Measurements from ENCODE around the gene ANKIB1.
"Not testable (repeated sequence)": the region's sequence is repeated elsewhere in the genome, so short reads cannot be mapped to it uniquely, and the experiment has no call there.

Gene ANKIB1

GRCh38 chr7:92245487-92246359 lies at the start of gene ANKIB1, which contains the start of gene KRIT1:
TSS of gene ANKIB1 (plus strand) at chr7:92245974. CDS start at chr7:92294979, 49,005 bp downstream.
TSS of gene KRIT1 (minus strand) at chr7:92245914. CDS start at chr7:92242135, 3,779 bp downstream.
- peak; percentile 81 to 82 for DNase-seq

- DNase-seq, result no peak
Observed at GRCh38 chr7:92200791-92201190, 45.0 kb upstream of the ANKIB1 start.

- DNase-seq, result no peak
Observed at GRCh38 chr7:92205987-92206386, 39.8 kb upstream of the ANKIB1 start.

DNA sequence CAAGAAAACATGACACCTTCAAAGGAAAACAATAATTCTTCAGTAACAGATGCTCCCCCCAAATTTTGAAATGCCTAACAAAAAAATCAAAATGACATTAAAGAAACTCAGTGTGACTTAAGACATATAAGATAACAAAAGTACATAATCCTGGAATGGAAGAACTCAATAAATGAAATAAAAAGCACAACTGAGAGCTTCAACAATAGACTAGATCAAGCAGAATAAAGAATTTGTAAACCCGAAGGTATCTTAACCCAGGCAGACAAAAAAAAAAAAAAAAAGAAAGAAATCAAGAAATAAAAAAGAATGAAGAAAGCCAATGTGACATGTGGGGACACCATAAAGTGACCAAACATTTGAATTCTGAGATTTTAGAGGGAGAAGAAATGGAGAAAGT lies 39.1 kb upstream of the ANKIB1 start:
- DNase-seq, result no peak

- DNase-seq, result no peak
Observed at GRCh38 chr7:92221766-92222165, 24.0 kb upstream of the ANKIB1 start.

- no peak for DNase-seq
Observed at GRCh38 chr7:92226981-92227380, 18.8 kb upstream of the ANKIB1 start.

DNA sequence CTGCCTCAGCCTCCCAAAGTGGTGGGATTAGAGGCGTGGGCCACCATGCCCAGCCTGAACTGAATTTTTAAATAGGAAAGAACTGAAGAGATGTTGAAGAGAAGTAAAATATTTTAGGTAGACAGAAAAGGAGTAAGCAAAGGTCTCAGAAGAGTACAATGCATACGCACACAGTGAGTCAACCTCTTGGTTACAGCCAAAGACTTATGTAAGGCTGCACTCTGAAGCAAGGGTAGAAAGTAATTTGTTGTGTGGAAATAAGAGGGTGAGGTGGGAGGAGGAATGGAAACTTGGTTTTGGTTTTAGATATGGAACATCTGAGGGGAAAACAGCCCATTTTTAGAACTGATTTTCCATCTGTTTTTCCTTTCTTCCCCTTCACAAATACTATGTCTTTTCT lies 17.7 kb upstream of the ANKIB1 start:
- DNase-seq, result no peak

DNA sequence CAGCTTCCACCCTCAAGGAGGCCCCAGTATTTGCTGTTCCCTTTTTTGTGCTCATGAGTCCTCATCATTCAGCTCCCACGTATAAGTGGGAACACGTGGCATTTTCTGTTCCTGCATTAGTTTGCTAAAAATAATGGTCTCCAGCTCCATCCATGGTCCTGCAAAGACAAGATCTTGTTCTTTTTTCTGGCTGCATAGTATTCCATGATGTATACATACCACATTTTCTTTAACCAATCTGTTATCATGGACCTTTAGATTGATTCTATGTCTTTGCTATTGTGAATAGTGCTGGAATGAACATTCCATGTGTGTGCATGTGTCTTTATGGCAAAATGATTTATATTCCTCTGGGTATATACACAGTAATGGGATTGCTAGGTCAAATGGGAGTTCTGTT lies 17.0 kb upstream of the ANKIB1 start:
- DNase-seq, result no peak

GRCh38 chr7:92230547-92230946 lies 15.2 kb upstream of the ANKIB1 start:
- no peak for DNase-seq

GRCh38 chr7:92242972-92243371 lies 2.8 kb upstream of the ANKIB1 start:
- no peak for DNase-seq

DNA sequence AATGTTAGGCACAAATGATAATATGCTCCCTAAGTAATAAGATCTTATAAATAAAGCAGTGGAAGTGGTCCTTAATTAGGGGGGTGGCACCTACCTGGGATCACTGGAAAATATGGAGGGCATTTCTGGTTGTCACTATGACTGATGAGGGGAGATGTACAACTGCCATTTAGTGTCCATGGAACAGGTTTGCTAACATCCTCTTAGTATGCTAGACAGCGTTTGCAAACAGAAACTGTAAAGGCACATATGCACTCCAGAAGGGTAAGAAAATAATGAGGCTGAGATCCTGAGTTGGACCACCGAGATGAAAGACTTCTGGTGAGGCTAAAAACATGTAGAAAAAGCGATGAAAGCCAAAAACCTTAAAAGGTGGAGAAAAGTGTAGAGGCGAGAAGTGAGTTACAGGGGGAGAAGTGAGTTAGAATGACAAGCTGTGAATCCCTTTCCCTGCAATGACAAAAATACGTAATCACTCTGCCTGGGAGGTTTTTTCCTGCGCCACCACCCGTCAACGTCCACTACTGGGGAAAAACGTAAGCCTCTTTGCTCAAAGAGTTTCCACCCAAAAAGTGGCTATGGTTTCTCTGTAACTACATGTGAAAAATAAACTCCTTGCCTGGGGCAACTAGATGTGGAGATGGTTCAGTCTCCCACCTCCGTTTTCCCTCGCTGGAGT lies 827 bp upstream of the ANKIB1 start:
- DNase-seq, result peak in 1 of 2 donors; percentile 7

DNA sequence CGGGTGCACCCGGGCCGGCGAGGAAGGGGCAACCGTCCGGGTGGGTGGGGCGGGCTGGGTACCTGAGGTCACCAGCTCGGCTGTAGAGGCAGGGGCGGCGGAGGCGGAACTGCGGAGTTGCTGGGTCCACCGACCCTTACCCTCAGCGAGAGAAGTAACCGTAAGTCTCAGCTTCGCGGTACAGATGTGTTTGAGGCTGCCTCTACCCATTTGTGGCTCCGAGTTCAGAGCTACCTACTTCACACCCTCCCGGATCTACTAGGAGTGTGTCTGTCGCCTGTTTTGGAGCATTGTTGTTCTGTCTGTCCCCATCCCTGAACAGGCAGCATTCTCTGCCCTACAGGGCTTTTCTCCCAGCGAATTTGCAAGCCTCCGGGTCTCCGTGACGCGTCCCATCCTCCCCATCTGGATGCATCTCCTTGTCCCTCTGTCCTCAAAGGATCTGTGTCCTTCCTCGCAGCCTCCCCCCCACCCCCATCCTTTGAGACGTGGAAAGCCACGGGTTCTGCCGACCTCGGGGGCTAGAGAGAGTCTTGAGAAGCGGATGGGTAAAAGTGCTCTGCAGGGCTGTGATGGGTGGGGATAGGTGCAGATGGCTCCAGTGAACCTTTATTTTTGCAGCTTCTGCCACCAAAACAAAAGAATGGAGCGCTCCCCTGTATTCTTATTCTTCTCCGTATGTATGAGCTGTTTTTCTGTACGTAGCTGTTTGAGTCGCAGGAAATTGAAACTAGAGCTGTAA lies 757 bp downstream of the ANKIB1 start:
- peak in 1 of 2 donors; percentile 36 for DNase-seq

DNA sequence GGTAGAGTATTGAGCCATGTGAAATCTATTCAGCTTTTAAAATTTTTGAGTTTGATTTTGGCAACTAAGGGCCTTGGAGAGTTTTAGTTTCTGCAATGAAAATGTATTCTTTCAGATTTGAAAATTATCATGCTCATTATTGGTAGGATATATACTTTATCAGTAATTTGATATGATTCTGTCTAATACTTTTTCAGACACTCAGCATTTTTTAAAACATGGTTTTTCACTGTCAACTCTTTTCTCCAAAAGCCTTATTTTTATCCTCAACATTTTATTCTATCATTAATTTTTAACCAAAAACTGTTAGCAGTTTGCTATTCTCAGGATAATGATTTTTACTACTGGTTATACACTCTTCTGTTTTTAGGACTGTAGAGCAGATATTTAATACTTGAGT lies 4.8 kb downstream of the ANKIB1 start:
- no peak for DNase-seq

- no peak for DNase-seq
Observed at GRCh38 chr7:92251181-92251580, 5.4 kb downstream of the ANKIB1 start.

DNA sequence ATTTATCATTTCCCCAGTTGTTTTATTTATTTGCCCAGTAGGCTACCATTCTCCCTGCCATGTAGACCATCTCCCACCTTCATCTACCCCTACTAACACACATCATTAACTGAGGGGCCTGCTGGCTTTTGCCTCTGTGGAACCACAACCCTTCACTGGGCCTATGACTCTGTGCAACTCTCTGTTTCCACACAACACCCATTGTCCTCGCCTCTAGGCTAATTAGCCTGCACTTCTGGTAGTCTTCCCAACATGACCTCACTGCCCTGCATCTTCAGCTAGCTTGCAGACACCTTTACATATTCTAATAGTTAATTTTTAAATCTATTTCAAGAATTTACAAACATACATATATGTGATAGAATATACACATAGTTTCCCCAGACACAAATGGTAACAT lies 7.5 kb downstream of the ANKIB1 start:
- no peak for DNase-seq

- DNase-seq, result not testable (repeated sequence)
Observed at GRCh38 chr7:92254800-92255199, 9.0 kb downstream of the ANKIB1 start.

DNA sequence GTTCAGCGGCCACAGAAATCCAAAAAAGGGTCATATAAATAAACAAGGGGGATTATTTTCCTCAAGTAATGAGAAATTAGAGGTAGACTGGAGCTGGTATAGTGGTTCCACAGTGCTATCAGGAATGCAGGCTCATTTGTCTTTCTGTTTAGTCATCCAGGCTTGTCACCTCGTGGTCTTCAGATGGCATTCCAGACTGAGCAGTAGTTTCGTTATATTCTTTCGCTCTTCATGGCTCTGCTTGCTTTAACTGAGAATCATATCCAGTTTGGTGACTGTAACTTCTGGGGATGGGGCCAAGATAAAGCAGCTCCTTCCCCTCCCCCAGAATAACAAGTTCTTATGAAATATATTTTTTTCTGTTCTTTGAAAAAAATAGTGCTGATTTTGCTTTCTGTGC lies 9.5 kb downstream of the ANKIB1 start:
- DNase-seq, result no peak

GRCh38 chr7:92259062-92259461 lies 13.3 kb downstream of the ANKIB1 start:
- no peak for DNase-seq

- no peak for DNase-seq
Observed at GRCh38 chr7:92259610-92260247, 14.0 kb downstream of the ANKIB1 start.

DNA sequence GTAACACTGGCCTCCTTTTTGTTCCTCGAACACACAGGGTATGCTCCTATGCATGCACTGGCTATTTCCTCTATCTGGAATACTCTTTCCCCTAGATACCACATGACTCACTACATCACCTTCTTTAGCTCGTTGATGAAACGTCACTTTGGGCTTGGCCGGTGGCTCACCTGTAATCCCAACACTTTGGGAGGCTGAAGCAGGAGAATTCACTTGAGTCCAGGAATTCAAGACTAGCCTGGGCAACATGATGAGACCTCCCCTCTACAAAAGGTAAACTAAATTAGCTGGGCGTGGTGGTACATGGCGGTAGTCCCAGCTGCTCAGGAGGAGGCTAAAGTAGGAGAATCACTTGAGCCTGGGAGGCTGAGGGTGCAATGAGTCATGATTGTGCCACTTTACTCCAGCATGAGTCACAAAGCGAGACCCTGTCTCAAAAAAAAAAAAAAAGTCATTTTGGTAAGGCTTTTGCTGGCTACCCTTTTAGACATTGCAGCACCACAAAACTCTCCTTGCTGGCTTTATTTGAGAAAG lies 14.5 kb downstream of the ANKIB1 start:
- no peak for DNase-seq

- no peak for DNase-seq
Observed at GRCh38 chr7:92266415-92267241, 20.9 kb downstream of the ANKIB1 start.

GRCh38 chr7:92268921-92269320 lies 23.1 kb downstream of the ANKIB1 start:
- DNase-seq, result no peak

Measured in bone marrow (tissue), 2 donors.